ENCODE data around the gene SHANK1. TPM values are rescaled to one million over a fixed set of nuclear protein-coding genes. Genes with fewer than 3 reads are reported as not detected.

SHANK1 gene
- total and polyA plus RNA-seq, 4 donors = 0.06 to 0.28 (median 0.17) TPM; not detected in 1

GRCh38 chr19:50660088-50660366, 59.6 kb downstream of the SHANK1 start:
- WGBS = 30% methylated on average over 6 of the region's 6 CpGs
- Histone ChIP-seq H3K9ac (ENCODE audit: low read depth in 1 of 2, low read length in 2 of 2) (no peak overlapping the region), H3K36me3 (ENCODE audit: control insufficient read depth in 4 of 4, insufficient read depth in 3 of 4, low read depth in 1 of 4, low read length in 3 of 4) (no peaks in the 10 kb centered on the region), H3K27me3 (ENCODE audit: control insufficient read depth in 4 of 4, insufficient read depth in 4 of 4, low read length in 3 of 4) (peaks cover 0 to 16% (median 0%) of the 10 kb centered on the region in 4 donors), H3K4me1 (ENCODE audit: control insufficient read depth in 4 of 4, insufficient read depth in 4 of 4, low read length in 3 of 4) (peaks cover 0 to 12% (median 5%) of the 10 kb centered on the region in 4 donors), H3K27ac (ENCODE audit: low read depth in 1 of 2, low read length in 2 of 2) (no peak overlapping the region), H3K4me3 (ENCODE audit: low read depth in 1 of 3, low read length in 3 of 3) (no peak overlapping the region), H3K9me3 (ENCODE audit: control insufficient read depth in 4 of 4, low read length in 3 of 4) (peaks cover 4 to 14% (median 7%) of the 10 kb centered on the region in 4 donors)
- DNase-seq (ENCODE audit: low spot score) = no peak
- TF ChIP-seq ZBTB33 (IDR thresholded peaks at IDR 0.05) (no peak), RAD21 (IDR thresholded peaks at IDR 0.05) (no peak), SP1 (IDR thresholded peaks at IDR 0.05) (no peak), MAX (IDR thresholded peaks at IDR 0.05) (no peak), FOXA2 (IDR thresholded peaks at IDR 0.05) (no peak), HNF4A (conservative IDR thresholded peaks at IDR 0.05) (no peak), YY1 (IDR thresholded peaks at IDR 0.05) (no peak), REST (IDR thresholded peaks at IDR 0.05) (no peak), ATF3 (IDR thresholded peaks at IDR 0.05) (no peak), JUND (IDR thresholded peaks at IDR 0.05) (no peak)

GRCh38 chr19:50659318-50660087, 60.1 kb downstream of the SHANK1 start:
- no peak for DNase-seq (ENCODE audit: low spot score)
- no peaks in the 10 kb centered on the region for H3K36me3 ChIP-seq (ENCODE audit: control insufficient read depth in 4 of 4, insufficient read depth in 3 of 4, low read depth in 1 of 4, low read length in 3 of 4)
- WGBS = 5% methylated on average over 37 of the region's 37 CpGs
- H3K4me3 ChIP-seq (ENCODE audit: low read depth in 1 of 3, low read length in 3 of 3) = no peak overlapping the region
- H3K4me1 ChIP-seq (ENCODE audit: control insufficient read depth in 4 of 4, insufficient read depth in 4 of 4, low read length in 3 of 4) = peaks cover 0 to 12% (median 5%) of the 10 kb centered on the region in 4 donors
- no peak for TF ChIP-seq FOXA2 (IDR thresholded peaks at IDR 0.05)
- no peak overlapping the region for H3K9ac ChIP-seq (ENCODE audit: low read depth in 1 of 2, low read length in 2 of 2)
- H3K27me3 ChIP-seq (ENCODE audit: control insufficient read depth in 4 of 4, insufficient read depth in 4 of 4, low read length in 3 of 4) = peaks cover 0 to 16% (median 0%) of the 10 kb centered on the region in 4 donors
- no peak overlapping the region for H3K27ac ChIP-seq (ENCODE audit: low read depth in 1 of 2, low read length in 2 of 2)
- H3K9me3 ChIP-seq (ENCODE audit: control insufficient read depth in 4 of 4, low read length in 3 of 4) = peaks cover 7 to 17% (median 10%) of the 10 kb centered on the region in 4 donors

All from liver (tissue), 9 donors.